ENCODE data around the gene PDE11A. TPM values are rescaled to one million over a fixed set of nuclear protein-coding genes. Genes with fewer than 3 reads are reported as not detected.
A peak's percentile ranks its signal among the peaks of the same experiment; 100 is the strongest.

Gene PDE11A
- total RNA-seq, 1 experiment from 2014 or later: not detected

DNA sequence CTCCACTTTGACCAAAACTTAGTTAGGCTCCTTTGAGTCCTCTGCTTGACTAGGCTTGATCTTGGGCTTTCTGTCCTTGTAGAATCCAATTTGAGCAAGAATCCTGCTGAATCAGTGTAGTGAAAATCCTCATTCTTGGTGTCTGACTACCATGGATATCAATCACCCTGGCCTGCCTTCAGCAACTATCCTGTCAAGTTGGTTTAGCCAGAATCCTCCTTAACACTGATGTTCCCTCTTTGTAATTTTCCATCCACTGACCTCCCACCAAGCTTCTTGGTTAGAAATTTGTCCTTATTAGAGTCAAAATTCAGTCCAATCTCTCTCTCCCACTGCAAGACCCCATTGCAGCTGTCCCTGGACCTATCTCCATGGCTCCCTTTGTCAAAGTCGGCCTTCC, 39.2 kb upstream of the PDE11A start:
- DNase-seq (ENCODE audit: unreplicated experiment): no peak
- BruUV-seq (replicated peaks): no TSS peak
- Mint-ChIP-seq H3K4me3 (ENCODE audit: unreplicated experiment) (peak overlapping the region; percentile 93), H3K4me1 (ENCODE audit: insufficient read depth, unreplicated experiment) (peaks cover 7% of the 10 kb centered on the region), H3K27ac (ENCODE audit: low read depth, unreplicated experiment) (peak overlapping the region; percentile 87), H3K9me3 (ENCODE audit: unreplicated experiment) (no peaks in the 10 kb centered on the region), H3K27me3 (ENCODE audit: insufficient read depth, unreplicated experiment) (no peaks in the 10 kb centered on the region), H3K36me3 (ENCODE audit: insufficient read depth, unreplicated experiment) (peaks cover 7% of the 10 kb centered on the region)
- CTCF ChIA-PET: interaction anchor here (0.5 to 6.1 kb wide), 29 partner anchors 9 to 655 kb away, joined by 3 to 67 read pairs (median 4); no protein-coding TSS in a partner anchor
- intact Hi-C loops (cut with micrococcal nuclease): loop anchor here (1.0 to 10.0 kb wide), 4 partner anchors 303 to 1163 kb away; no protein-coding TSS in a partner anchor
- POLR2A ChIA-PET: interaction anchor here (0.6 to 4.8 kb wide), 20 partner anchors 11 to 412 kb away, joined by 3 to 61 read pairs (median 4); partner anchors contain the start of genes OSBPL6, PJVK and PRKRA
- TF ChIP-seq, protein P1, sequence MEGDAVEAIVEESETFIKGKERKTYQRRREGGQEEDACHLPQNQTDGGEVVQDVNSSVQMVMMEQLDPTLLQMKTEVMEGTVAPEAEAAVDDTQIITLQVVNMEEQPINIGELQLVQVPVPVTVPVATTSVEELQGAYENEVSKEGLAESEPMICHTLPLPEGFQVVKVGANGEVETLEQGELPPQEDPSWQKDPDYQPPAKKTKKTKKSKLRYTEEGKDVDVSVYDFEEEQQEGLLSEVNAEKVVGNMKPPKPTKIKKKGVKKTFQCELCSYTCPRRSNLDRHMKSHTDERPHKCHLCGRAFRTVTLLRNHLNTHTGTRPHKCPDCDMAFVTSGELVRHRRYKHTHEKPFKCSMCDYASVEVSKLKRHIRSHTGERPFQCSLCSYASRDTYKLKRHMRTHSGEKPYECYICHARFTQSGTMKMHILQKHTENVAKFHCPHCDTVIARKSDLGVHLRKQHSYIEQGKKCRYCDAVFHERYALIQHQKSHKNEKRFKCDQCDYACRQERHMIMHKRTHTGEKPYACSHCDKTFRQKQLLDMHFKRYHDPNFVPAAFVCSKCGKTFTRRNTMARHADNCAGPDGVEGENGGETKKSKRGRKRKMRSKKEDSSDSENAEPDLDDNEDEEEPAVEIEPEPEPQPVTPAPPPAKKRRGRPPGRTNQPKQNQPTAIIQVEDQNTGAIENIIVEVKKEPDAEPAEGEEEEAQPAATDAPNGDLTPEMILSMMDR (IDR thresholded peaks at IDR 0.05; ENCODE audit: unreplicated experiment): no peak

DNA sequence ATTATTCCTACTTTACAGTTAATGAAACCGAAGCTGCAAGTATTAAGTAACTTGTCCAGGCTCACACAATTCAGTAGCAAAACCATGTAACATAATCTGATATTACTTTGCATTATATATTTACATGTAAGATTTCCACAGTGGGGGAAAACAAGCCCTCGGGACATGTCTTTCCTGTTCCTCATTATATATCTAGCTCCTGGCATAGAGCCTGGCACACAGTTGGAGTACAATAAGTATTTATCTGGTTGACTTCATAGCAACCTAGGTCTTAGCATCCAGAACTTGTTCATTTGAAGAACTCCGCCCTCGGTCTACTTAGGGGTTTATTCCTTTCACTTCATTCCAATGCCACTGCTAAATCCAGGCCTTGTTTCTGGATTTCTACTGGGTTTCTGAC, 38.1 kb upstream of the PDE11A start:
- intact Hi-C loops (cut with micrococcal nuclease): loop anchor here (5.0 to 10.0 kb wide), 3 partner anchors 313 to 1164 kb away; no protein-coding TSS in a partner anchor
- Mint-ChIP-seq H3K9me3 (ENCODE audit: unreplicated experiment) (no peaks in the 10 kb centered on the region), H3K4me3 (ENCODE audit: unreplicated experiment) (no peak overlapping the region), H3K36me3 (ENCODE audit: insufficient read depth, unreplicated experiment) (peaks cover under 1% of the 10 kb centered on the region), H3K27ac (ENCODE audit: low read depth, unreplicated experiment) (no peak overlapping the region), H3K4me1 (ENCODE audit: insufficient read depth, unreplicated experiment) (peaks cover 9% of the 10 kb centered on the region), H3K27me3 (ENCODE audit: insufficient read depth, unreplicated experiment) (no peaks in the 10 kb centered on the region)
- no peak for DNase-seq (ENCODE audit: unreplicated experiment)
- CTCF ChIA-PET: interaction anchor here (0.6 to 6.1 kb wide), 15 partner anchors 8 to 371 kb away, joined by 3 to 67 read pairs (median 4); no protein-coding TSS in a partner anchor
- TF ChIP-seq, protein P1 (IDR thresholded peaks at IDR 0.05; ENCODE audit: unreplicated experiment): no peak
- BruUV-seq (replicated peaks): no TSS peak
- POLR2A ChIA-PET: interaction anchor here (0.7 to 4.8 kb wide), 4 partner anchors 173 to 412 kb away, joined by 3 to 61 read pairs (median 3); no protein-coding TSS in a partner anchor

DNA sequence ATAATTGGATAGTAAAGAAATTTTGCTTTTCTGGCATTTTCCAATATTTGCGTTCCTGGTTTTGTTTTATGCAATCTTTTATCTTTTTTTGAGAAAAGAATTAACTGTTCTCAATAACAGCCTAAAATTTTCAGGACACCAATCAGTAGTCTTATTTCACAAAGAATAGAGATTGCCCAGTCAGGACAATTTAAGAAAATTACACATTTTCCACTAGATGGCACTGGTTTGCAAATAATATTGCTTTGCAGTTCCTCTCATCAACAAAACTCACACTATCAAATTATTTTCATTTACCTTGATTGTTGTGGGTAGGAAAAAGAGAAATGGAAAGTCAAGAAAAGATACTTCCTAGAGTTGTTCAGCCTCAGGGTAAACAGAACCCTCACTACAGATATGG, 37.2 kb upstream of the PDE11A start:
- POLR2A ChIA-PET: interaction anchor here (0.8 to 4.8 kb wide), 3 partner anchors 253 to 413 kb away, joined by 3 to 61 read pairs (median 3); no protein-coding TSS in a partner anchor

DNA sequence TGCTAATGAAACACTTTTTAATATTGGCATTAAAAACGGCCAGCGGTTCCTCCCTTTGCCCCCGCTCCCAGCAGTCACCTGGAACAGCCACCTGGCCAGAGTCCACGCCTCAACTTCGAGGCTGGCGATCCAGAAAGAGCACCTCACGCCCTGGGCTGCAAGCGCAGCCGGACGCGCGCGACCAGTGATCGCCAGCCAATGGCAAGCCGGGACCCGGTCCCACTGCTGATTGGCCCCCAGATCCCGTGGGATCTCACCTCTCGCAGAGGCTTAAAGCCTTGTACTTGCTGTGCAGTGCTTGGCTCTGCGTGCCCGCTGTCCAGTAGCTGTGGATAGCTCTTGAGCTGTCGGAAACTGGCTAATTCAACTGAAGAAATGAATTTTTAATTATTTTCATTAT, 35.6 kb upstream of the PDE11A start:
- POLR2A ChIA-PET: no interaction called here
- Mint-ChIP-seq H3K27me3 (ENCODE audit: insufficient read depth, unreplicated experiment) (no peaks in the 10 kb centered on the region), H3K4me1 (ENCODE audit: insufficient read depth, unreplicated experiment) (peaks cover 11% of the 10 kb centered on the region), H3K9me3 (ENCODE audit: unreplicated experiment) (no peaks in the 10 kb centered on the region), H3K27ac (ENCODE audit: low read depth, unreplicated experiment) (no peak overlapping the region), H3K36me3 (ENCODE audit: insufficient read depth, unreplicated experiment) (no peaks in the 10 kb centered on the region), H3K4me3 (ENCODE audit: unreplicated experiment) (no peak overlapping the region)
- BruUV-seq (replicated peaks): no TSS peak
- CTCF ChIA-PET: interaction anchor here (0.7 kb wide), 1 partner anchor 308 kb away, joined by 3 read pairs; no protein-coding TSS in a partner anchor
- no peak for DNase-seq (ENCODE audit: unreplicated experiment)
- TF ChIP-seq, protein P1 (IDR thresholded peaks at IDR 0.05; ENCODE audit: unreplicated experiment): no peak
- intact Hi-C loops (cut with micrococcal nuclease): no loop called here

More for the DNA sequence above, 37.2 kb upstream of the PDE11A start:
- no TSS peak for BruUV-seq (replicated peaks)
- peak; percentile 56 for DNase-seq (ENCODE audit: unreplicated experiment)
- CTCF ChIA-PET: interaction anchor here (0.7 to 6.1 kb wide), 7 partner anchors 14 to 1362 kb away, joined by 3 to 67 read pairs (median 7); no protein-coding TSS in a partner anchor
- TF ChIP-seq, protein P1 (IDR thresholded peaks at IDR 0.05; ENCODE audit: unreplicated experiment): peak; percentile 46
- Mint-ChIP-seq H3K9me3 (ENCODE audit: unreplicated experiment) (no peaks in the 10 kb centered on the region), H3K36me3 (ENCODE audit: insufficient read depth, unreplicated experiment) (no peaks in the 10 kb centered on the region), H3K27ac (ENCODE audit: low read depth, unreplicated experiment) (no peak overlapping the region), H3K4me3 (ENCODE audit: unreplicated experiment) (no peak overlapping the region), H3K4me1 (ENCODE audit: insufficient read depth, unreplicated experiment) (peaks cover 11% of the 10 kb centered on the region), H3K27me3 (ENCODE audit: insufficient read depth, unreplicated experiment) (no peaks in the 10 kb centered on the region)
- intact Hi-C loops (cut with micrococcal nuclease): loop anchor here (5.0 to 10.0 kb wide), 3 partner anchors 313 to 1165 kb away; no protein-coding TSS in a partner anchor

All from MCF 10A (cell line).